ENCODE results near the gene TENM3.

Gene TENM3

DNA sequence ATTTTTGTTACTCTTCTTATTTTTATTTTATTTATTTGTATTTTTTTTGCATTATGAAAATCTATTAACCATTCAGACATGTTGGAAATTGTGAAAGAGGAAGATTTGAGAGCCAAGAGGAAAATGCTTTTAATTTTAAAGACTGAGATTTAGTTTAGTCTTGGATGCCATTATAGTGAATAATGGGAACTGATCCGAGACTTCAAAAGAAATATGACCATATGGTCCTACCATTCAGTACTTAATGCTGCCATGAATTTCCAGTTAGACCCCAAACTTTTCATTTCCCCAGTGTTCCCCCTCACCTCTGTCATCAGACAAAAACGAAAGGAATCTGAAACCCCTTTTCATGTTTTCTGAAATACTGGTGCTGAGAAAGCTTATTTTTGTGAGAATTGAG lies 95.5 kb downstream of the TENM3 start:
- TF ChIP-seq, protein P1, sequence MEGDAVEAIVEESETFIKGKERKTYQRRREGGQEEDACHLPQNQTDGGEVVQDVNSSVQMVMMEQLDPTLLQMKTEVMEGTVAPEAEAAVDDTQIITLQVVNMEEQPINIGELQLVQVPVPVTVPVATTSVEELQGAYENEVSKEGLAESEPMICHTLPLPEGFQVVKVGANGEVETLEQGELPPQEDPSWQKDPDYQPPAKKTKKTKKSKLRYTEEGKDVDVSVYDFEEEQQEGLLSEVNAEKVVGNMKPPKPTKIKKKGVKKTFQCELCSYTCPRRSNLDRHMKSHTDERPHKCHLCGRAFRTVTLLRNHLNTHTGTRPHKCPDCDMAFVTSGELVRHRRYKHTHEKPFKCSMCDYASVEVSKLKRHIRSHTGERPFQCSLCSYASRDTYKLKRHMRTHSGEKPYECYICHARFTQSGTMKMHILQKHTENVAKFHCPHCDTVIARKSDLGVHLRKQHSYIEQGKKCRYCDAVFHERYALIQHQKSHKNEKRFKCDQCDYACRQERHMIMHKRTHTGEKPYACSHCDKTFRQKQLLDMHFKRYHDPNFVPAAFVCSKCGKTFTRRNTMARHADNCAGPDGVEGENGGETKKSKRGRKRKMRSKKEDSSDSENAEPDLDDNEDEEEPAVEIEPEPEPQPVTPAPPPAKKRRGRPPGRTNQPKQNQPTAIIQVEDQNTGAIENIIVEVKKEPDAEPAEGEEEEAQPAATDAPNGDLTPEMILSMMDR (IDR thresholded peaks at IDR 0.05; ENCODE audit: low read depth, low read length) = no peak
- DNase-seq (ENCODE audit: extremely low read depth, low read depth) = no peak

DNA sequence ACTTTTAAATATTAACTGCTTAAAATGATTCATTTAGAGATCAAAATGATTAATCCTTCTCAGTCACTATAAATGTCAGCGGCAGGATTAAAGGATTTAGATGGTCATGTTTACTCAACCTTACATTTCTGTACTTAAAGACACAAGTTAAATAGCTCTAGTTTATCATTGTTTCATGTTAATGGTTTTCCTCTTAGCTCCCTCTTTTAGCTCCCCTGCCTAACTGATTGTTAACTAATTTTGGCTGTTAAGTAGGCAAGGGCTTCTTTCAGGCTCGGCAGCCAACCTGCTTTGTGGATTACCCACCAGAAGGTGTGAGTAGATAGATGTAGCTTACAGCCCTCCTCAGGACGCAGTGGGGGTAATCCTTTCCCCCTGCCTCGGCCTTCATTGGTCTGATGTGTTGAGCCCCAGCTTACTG lies 96.0 kb downstream of the TENM3 start:
- TF ChIP-seq, protein P1 (IDR thresholded peaks at IDR 0.05; ENCODE audit: low read depth, low read length) = no peak
- no peak for DNase-seq (ENCODE audit: extremely low read depth, low read depth)

DNA sequence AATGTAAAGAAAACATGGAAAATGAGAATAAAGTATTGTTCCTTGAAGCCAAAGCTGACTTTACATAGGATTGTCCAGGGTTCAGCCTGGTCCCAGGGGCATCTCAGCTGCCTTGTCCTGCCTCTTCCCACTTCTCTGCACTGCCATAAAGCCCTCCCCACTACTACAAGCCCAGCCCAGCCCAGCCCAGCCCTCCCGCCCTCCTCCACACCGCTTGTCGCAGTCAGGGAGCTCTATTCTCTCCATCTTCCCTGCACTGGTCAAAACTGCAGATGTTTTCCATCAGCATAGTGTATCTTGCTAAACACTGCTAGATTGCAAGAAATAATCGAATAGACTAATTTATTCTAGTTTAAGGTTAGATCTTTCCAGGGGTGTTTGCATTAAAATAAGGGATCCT lies 100.3 kb downstream of the TENM3 start:
- no peak for DNase-seq (ENCODE audit: extremely low read depth, low read depth)
- TF ChIP-seq, protein P1 (IDR thresholded peaks at IDR 0.05; ENCODE audit: low read depth, low read length) = no peak

DNA sequence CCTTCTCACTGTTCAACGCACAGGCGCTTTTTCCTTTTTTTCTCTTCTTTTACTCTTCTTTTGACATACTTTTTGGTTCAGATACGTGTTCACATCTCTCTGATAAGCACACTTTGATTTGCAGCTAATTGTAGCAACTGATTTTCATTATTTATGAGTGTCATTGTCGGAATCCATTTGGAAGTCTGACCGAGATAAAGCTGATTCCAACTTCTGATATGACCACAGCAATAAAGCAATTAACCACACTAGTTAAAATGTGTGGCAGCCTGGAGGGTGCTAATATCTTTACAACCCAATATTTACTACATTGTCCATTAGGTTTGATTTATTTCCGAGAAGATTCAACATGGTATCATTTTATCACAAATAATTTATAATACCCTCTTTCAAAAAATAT lies 101.8 kb downstream of the TENM3 start:
- TF ChIP-seq, protein P1 (IDR thresholded peaks at IDR 0.05; ENCODE audit: low read depth, low read length) = no peak

DNA sequence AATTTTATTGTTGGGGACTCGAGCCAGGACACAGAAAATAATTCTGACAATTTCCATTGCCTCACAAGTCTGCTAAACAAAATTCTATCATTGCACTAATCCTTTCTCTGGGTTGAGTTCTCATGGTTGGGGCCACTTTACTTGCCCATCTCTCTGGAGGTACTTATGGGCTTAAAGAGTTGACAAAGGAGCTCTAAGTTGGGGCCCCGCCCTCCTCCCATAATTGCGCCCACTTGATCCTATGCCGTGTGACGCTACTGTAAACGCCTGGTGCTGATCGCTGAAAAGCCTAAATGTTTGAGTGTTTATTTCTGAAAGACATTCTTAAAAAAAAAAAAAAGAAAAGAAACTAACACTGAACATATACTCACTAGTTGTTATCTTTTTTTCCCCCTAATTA lies 103.0 kb downstream of the TENM3 start:
- DNase-seq (ENCODE audit: extremely low read depth, low read depth) = no peak
- TF ChIP-seq, protein P1 (IDR thresholded peaks at IDR 0.05; ENCODE audit: low read depth, low read length) = no peak

More for the DNA sequence above, 101.8 kb downstream of the TENM3 start:
- DNase-seq (ENCODE audit: extremely low read depth, low read depth) = no peak

DNA sequence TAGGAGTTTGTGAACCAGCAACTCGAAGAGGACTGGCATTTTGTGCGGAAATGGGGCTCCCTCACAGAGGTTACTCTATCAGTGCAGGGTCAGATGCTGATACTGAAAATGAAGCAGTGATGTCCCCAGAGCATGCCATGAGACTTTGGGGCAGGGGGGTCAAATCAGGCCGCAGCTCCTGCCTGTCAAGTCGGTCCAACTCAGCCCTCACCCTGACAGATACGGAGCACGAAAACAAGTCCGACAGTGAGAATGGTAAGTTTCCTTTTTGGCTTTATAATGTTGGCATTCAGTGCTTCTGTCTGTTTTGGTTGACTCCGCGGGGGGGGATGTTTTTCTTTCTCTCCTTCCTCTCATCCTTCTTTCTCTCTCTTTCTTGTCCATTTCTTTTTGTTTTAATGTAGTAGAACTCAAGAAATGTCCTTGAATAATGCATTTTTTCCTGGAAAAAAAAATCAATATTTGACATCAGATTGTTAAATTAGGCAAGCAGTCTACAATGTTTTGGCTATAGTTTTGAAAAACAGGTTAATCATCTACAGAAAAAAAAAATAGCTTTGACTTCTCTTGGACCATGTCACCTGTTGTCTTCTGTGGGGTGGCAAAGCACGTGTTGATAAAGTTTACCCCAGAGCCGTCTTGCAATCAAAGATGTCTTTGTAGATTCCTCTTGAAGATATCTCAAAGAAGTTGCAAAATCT lies 103.6 kb downstream of the TENM3 start:
- TF ChIP-seq, protein P1 (IDR thresholded peaks at IDR 0.05; ENCODE audit: low read depth, low read length) = no peak
- no peak for DNase-seq (ENCODE audit: extremely low read depth, low read depth)

DNA sequence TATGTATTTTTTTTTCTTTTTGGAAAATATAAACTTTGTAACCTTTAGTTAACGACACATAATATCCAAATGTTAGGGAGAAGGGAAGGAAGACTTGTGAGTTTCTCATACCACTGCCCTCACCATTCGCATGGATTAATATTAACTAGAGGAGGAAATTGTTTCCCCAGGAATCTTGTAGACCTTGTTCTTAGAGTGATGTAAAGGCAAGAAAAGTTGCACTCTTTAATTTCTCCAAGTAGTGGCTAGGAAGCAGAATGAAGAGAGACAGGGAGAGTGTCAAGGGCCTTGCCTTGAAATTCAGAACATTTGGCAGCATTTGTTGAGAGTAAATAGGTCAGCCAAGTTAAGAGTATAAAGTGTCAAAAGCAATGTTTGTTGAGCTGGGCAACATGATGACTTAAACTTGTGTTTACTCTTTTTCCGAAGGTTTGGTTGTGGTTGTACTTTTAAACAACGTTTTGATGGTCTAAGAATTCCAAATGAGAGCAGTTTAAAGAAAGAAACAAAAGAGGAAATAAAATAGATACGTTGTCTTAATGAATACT lies 105.7 kb downstream of the TENM3 start:
- no peak for DNase-seq (ENCODE audit: extremely low read depth, low read depth)
- TF ChIP-seq, protein P1 (IDR thresholded peaks at IDR 0.05; ENCODE audit: low read depth, low read length) = no peak
